MM.1S (cell line): ENCODE measurements around the gene CAMKK1.
A peak's percentile ranks its signal among the peaks of the same experiment; 100 is the strongest.

Source experiments
- DNase-seq: peaks from one replicate; pipeline ENCODE4 v3.0.0-alpha.2; 2015
- H2AFZ ChIP-seq: fragments of 300-600 bp; sonication (generic); 2 replicates; pipeline ENCODE4 v1.6.0; 2016; ENCODE audit warnings: antibody characterized with exemption, low read length
- H3F3A ChIP-seq: fragments of 300-600 bp; sonication (generic); 2 replicates; pipeline ENCODE4 v1.6.1; 2016; ENCODE audit warnings: mild to moderate bottlenecking, antibody characterized with exemption, low read length, moderate library complexity, mixed read lengths; ENCODE audit not compliant: insufficient read depth
- H3K27ac ChIP-seq: fragments of 300-600 bp; sonication (generic); 2 replicates; pipeline ENCODE4 v1.5.1; 2016; ENCODE audit warnings: mild to moderate bottlenecking, low read length
- H3K27me3 ChIP-seq: fragments of 300-600 bp; sonication (generic); replicated peaks from 2 replicates; pipeline ENCODE4 v1.6.0; 2016; ENCODE audit warnings: low read length; ENCODE audit not compliant: insufficient read depth
- H3K36me3 ChIP-seq: fragments of 300-600 bp; sonication (generic); replicated peaks from 2 replicates; pipeline ENCODE4 v1.6.1; 2016; ENCODE audit warnings: mild to moderate bottlenecking, low read length, mixed read lengths; ENCODE audit not compliant: insufficient read depth
- H3K4me1 ChIP-seq: fragments of 300-600 bp; sonication (generic); 2 replicates; pipeline ENCODE4 v1.6.1; 2016; ENCODE audit warnings: low read length, mixed read lengths
- H3K4me2 ChIP-seq: fragments of 300-600 bp; sonication (generic); 2 replicates; pipeline ENCODE4 v1.6.0; 2016; ENCODE audit warnings: low read depth, low read length
- H3K4me3 ChIP-seq: fragments of 300-600 bp; sonication (generic); 2 replicates; pipeline ENCODE4 v1.5.1; 2016; ENCODE audit warnings: low read length, mixed read lengths
- H3K79me2 ChIP-seq: fragments of 300-600 bp; sonication (generic); 2 replicates; pipeline ENCODE4 v1.6.1; 2016; ENCODE audit warnings: mixed run types, low read length, mixed read lengths
- H3K9ac ChIP-seq: fragments of 300-600 bp; sonication (generic); 2 replicates; pipeline ENCODE4 v1.6.1; 2016; ENCODE audit warnings: low read length, mixed read lengths
- H3K9me2 ChIP-seq: fragments of 300-600 bp; sonication (generic); replicated peaks from 2 replicates; pipeline ENCODE4 v1.6.1; 2016; ENCODE audit warnings: mild to moderate bottlenecking, low read length, mixed read lengths; ENCODE audit not compliant: insufficient read depth
- H3K9me3 ChIP-seq: fragments of 300-600 bp; sonication (generic); replicated peaks from 2 replicates; pipeline ENCODE4 v1.6.1; 2016; ENCODE audit warnings: mild to moderate bottlenecking, low read length, mixed read lengths; ENCODE audit not compliant: insufficient read depth
- H4K20me1 ChIP-seq: fragments of 300-600 bp; sonication (generic); 2 replicates; pipeline ENCODE4 v1.6.1; 2016; ENCODE audit warnings: mild to moderate bottlenecking, low read length, moderate library complexity, mixed read lengths; ENCODE audit not compliant: insufficient read depth
- CTCF ChIP-seq: fragments of 300-600 bp; sonication (generic); IDR thresholded peaks from 2 replicates; pipeline ENCODE4 v1.5.1; 2016; ENCODE audit warnings: antibody characterized with exemption, low read length, mixed read lengths
- EZH2 ChIP-seq: fragments of 300-600 bp; sonication (generic); optimal IDR thresholded peaks from 2 replicates; pipeline ENCODE3; 2017; ENCODE audit warnings: low read depth, mild to moderate bottlenecking, antibody characterized with exemption, low read length, mixed read lengths
- EZH2phosphoT487 ChIP-seq: fragments of 300-600 bp; sonication (generic); IDR thresholded peaks from 2 replicates; pipeline ENCODE4 v1.6.1; 2018; ENCODE audit warnings: antibody characterized with exemption, low read length

Gene CAMKK1

GRCh38 chr17:3873862-3874261 is 19.0 kb downstream of the CAMKK1 start:
- H3K36me3 ChIP-seq: no peaks in the 10 kb centered on the region
- H2AFZ ChIP-seq: no peak overlapping the region
- no peaks in the 10 kb centered on the region for H3K79me2 ChIP-seq
- no peak overlapping the region for H3K4me3 ChIP-seq
- no peaks in the 10 kb centered on the region for H3K9me2 ChIP-seq
- TF ChIP-seq EZH2 (no peak), EZH2phosphoT487 (no peak), CTCF (no peak)
- no peak overlapping the region for H3K27ac ChIP-seq
- no peaks in the 10 kb centered on the region for H4K20me1 ChIP-seq
- H3K27me3 ChIP-seq: no peaks in the 10 kb centered on the region
- 0 out of 2 replicates have a peak, but pooled peaks cover 4% of the 10 kb centered on the region for H3F3A ChIP-seq
- H3K4me2 ChIP-seq: no peak overlapping the region
- H3K4me1 ChIP-seq: peaks cover 5% of the 10 kb centered on the region; the same call in 1 of the 2 replicates
- no peak for DNase-seq
- no peaks in the 10 kb centered on the region for H3K9me3 ChIP-seq
- H3K9ac ChIP-seq: no peak overlapping the region

DNA sequence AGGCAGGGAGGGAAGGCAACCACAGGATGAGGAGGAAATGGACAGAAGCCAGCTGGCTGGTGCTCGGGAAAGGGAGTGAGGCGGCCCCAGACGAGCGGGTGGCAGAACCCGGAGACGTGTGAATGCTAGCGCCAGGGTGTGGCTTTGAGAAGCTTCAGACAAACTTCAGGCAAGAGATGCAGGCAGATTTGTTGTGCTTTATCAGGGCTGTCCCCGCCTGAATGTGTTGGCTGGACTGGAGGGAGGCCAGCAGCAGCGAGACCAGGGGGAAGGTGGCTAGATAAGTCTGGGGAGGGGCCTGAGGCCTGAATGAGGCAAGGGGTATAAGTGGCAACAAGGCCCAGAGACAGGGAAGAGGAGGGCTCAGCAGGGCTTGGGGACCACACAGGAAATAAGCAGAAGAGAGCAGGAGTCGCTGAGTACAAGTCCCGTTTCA is 22.0 kb downstream of the CAMKK1 start:
- Histone ChIP-seq H3K4me2 (peak overlapping the region; percentile 65), H3K9me3 (no peaks in the 10 kb centered on the region), H4K20me1 (no peaks in the 10 kb centered on the region), H3F3A (0 out of 2 replicates have a peak, but pooled peaks cover 4% of the 10 kb centered on the region), H3K9me2 (no peaks in the 10 kb centered on the region), H3K4me1 (peaks cover 5% of the 10 kb centered on the region; the same call in 1 of the 2 replicates), H3K4me3 (peak overlapping the region; percentile 26; the same call in 1 of the 2 replicates), H2AFZ (peak overlapping the region; percentile 80), H3K27me3 (no peaks in the 10 kb centered on the region), H3K79me2 (no peaks in the 10 kb centered on the region), H3K27ac (peak overlapping the region; percentile 75; the same call in 1 of the 2 replicates), H3K36me3 (no peaks in the 10 kb centered on the region), H3K9ac (peak overlapping the region; percentile 28; the same call in 1 of the 2 replicates)
- TF ChIP-seq CTCF (no peak), EZH2phosphoT487 (no peak), EZH2 (no peak)
- peak; percentile 43 for DNase-seq

DNA sequence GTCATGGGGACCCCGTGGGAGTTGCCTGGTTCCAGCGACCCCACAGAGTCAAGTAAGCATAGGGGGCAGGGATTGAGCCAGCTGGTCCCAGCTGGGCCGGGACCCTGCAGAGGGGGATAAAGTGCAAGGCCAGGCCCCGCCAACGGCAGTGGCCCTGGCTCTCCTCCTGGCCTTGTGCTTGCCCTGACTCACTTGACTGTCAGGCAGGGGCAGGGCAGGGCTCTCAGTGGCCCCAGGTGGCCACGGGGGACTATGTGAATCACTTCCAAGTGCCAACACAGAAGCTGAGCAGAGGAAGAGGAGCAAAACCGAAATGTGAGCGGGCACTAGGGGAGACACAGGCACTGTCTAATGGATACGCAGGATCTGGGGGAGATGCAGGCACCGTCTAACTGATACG is 25.2 kb downstream of the CAMKK1 start:
- no peaks in the 10 kb centered on the region for H3K79me2 ChIP-seq
- peaks cover 5% of the 10 kb centered on the region; the same call in 1 of the 2 replicates for H3K4me1 ChIP-seq
- no peaks in the 10 kb centered on the region for H4K20me1 ChIP-seq
- no peaks in the 10 kb centered on the region for H3K9me2 ChIP-seq
- no peaks in the 10 kb centered on the region for H3K27me3 ChIP-seq
- H2AFZ ChIP-seq: no peak overlapping the region
- H3K4me2 ChIP-seq: no peak overlapping the region
- H3K4me3 ChIP-seq: no peak overlapping the region
- H3K9me3 ChIP-seq: no peaks in the 10 kb centered on the region
- H3K27ac ChIP-seq: no peak overlapping the region
- H3K9ac ChIP-seq: no peak overlapping the region
- DNase-seq: no peak
- H3F3A ChIP-seq: 0 out of 2 replicates have a peak, but pooled peaks cover 4% of the 10 kb centered on the region
- no peaks in the 10 kb centered on the region for H3K36me3 ChIP-seq
- TF ChIP-seq EZH2phosphoT487: no peak
- TF ChIP-seq EZH2: no peak
- TF ChIP-seq CTCF: no peak
